Sigmoid colon (tissue), 7 donors: ENCODE results near the gene CDH1. TPM values are rescaled to one million over a fixed set of nuclear protein-coding genes. Genes with fewer than 3 reads are reported as not detected.

Source experiments
- DNase-seq: peaks from one replicate; pipeline ENCODE4 v3.0.0-alpha.2; 2019
- H3K27ac ChIP-seq, 4 donors: fragments of 200-600 bp; sonication (generic); one replicate each; pipeline ENCODE4 v1.5.1; 2016 to 2019; ENCODE audit warnings: mild to moderate bottlenecking in 1 of 4
- H3K27me3 ChIP-seq, 3 donors: fragments of 200-600 bp; sonication (generic); one replicate each; pipeline ENCODE4 v1.5.1; 2019; ENCODE audit warnings: mild to moderate bottlenecking in 1 of 3
- H3K36me3 ChIP-seq, 4 donors: fragments of 200-600 bp; sonication (generic); one replicate each; pipeline ENCODE4 v1.5.1; 2016 to 2019
- H3K4me1 ChIP-seq, 4 donors: fragments of 200-600 bp; sonication (generic); one replicate each; pipeline ENCODE4 v1.5.1; 2017 to 2019
- H3K4me3 ChIP-seq, 4 donors: fragments of 200-600 bp; sonication (generic); one replicate each; pipeline ENCODE4 v1.5.1; 2017 to 2019; ENCODE audit warnings: mild to moderate bottlenecking in 2 of 4, moderate library complexity in 1 of 4
- H3K9me3 ChIP-seq, 4 donors: fragments of 200-600 bp in 3 of 4; sonication (generic) in 3 of 4; one replicate each; pipeline versions ENCODE4 v1.5.1 to v1.6.1; 2013 to 2019
- EP300 ChIP-seq, 4 donors: sonication (generic); formaldehyde crosslinking; IDR thresholded peaks; one replicate each; pipeline ENCODE4 v1.6.1; 2017; ENCODE audit warnings: antibody characterized with exemption in 4 of 4
- POLR2A ChIP-seq, 2 donors: fragments of 450-650 bp; IDR thresholded peaks; one replicate each; pipeline ENCODE4 v1.6.1; 2016; ENCODE audit warnings: antibody characterized with exemption in 2 of 2, mild to moderate bottlenecking in 2 of 2, moderate library complexity in 2 of 2
- POLR2AphosphoS5 ChIP-seq, 4 donors: sonication (generic); formaldehyde crosslinking; IDR thresholded peaks; one replicate each; pipeline ENCODE4 v1.6.1; 2017; ENCODE audit warnings: antibody characterized with exemption in 4 of 4
- WGBS, 2 donors: extraction: QIAGEN DNeasy Blood & Tissue Kit; methylation state at CpG; one replicate each; pipeline ENCODE4 v1.1.7; 2013; 5-methylcytosine and 5-hydroxymethylcytosine counted together
- intact Hi-C: fragments of 100-400 bp; cut with DNase I; formaldehyde crosslinking; loops from one replicate; pipeline ENCODE4 v1.15.1; 2023
- polyA plus RNA-seq, 3 donors: library from polyadenylated mRNA; stranded (reverse); fragments of 200-250 nt; gene quantifications; one replicate each; pipeline ENCODE4 v1.2.3, GENCODE V29; 2013
- total RNA-seq, 4 donors: library from RNA; depleted of rRNA; stranded (reverse); fragments of >200 nt; gene quantifications; one replicate each; pipeline ENCODE4 v1.1.0, GENCODE V29; 2016
- TF ChIP-seq, protein P1 (sequence below), 4 experiments: fragments of 450-650 bp in 3 of 4; fragments of 200-600 bp in 1 of 4; IDR thresholded peaks; one replicate each; pipeline ENCODE4 v1.5.1; 2016 to 2019; ENCODE audit warnings: antibody characterized with exemption in 4 of 4, mild to moderate bottlenecking in 3 of 4, moderate library complexity in 2 of 4
- donor health status: healthy with polysubstance abuse.
- donor health status: Bipolar disorder and iron deficiency.
- donor health status: healthy.

Gene CDH1
- total and polyA plus RNA-seq, 7 donors: 0.14 to 163 (median 15.4) TPM; not detected in 1

DNA sequence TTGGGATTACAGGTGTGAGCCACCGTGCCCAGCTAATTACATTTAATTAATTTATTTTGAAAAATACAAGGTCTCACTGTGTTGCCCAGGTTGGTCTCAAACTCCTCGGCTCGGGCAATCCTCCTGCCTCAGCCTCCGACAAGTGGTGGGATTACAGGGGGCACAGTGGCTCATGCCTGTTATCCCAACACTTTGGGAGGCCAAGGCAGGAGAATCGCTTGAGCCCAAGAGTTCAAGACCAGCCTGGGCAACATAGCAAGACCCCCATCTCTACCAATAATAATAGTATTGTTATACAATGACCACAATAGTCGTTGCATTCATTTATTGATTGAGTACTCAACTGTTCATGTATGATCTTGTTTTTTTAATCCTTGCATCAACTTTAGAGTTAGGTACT is 22.0 kb downstream of the CDH1 start:
- no peak for TF ChIP-seq POLR2AphosphoS5 (IDR thresholded peaks at IDR 0.05)
- TF ChIP-seq EP300 (IDR thresholded peaks at IDR 0.05): no peak
- TF ChIP-seq POLR2A (IDR thresholded peaks at IDR 0.05): no peak
- TF ChIP-seq, protein P1, sequence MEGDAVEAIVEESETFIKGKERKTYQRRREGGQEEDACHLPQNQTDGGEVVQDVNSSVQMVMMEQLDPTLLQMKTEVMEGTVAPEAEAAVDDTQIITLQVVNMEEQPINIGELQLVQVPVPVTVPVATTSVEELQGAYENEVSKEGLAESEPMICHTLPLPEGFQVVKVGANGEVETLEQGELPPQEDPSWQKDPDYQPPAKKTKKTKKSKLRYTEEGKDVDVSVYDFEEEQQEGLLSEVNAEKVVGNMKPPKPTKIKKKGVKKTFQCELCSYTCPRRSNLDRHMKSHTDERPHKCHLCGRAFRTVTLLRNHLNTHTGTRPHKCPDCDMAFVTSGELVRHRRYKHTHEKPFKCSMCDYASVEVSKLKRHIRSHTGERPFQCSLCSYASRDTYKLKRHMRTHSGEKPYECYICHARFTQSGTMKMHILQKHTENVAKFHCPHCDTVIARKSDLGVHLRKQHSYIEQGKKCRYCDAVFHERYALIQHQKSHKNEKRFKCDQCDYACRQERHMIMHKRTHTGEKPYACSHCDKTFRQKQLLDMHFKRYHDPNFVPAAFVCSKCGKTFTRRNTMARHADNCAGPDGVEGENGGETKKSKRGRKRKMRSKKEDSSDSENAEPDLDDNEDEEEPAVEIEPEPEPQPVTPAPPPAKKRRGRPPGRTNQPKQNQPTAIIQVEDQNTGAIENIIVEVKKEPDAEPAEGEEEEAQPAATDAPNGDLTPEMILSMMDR (IDR thresholded peaks at IDR 0.05): no peak
- no peaks in the 10 kb centered on the region for H3K27me3 ChIP-seq
- H3K9me3 ChIP-seq: no peaks in the 10 kb centered on the region
- intact Hi-C loops: no loop called here
- H3K36me3 ChIP-seq: no peaks in the 10 kb centered on the region
- H3K4me3 ChIP-seq: no peak overlapping the region
- H3K27ac ChIP-seq: no peak overlapping the region
- no peaks in the 10 kb centered on the region for H3K4me1 ChIP-seq
- WGBS, 2 donors: 92 to 96% methylated on average over 6 of the region's 6 CpGs
- DNase-seq: no peak

DNA sequence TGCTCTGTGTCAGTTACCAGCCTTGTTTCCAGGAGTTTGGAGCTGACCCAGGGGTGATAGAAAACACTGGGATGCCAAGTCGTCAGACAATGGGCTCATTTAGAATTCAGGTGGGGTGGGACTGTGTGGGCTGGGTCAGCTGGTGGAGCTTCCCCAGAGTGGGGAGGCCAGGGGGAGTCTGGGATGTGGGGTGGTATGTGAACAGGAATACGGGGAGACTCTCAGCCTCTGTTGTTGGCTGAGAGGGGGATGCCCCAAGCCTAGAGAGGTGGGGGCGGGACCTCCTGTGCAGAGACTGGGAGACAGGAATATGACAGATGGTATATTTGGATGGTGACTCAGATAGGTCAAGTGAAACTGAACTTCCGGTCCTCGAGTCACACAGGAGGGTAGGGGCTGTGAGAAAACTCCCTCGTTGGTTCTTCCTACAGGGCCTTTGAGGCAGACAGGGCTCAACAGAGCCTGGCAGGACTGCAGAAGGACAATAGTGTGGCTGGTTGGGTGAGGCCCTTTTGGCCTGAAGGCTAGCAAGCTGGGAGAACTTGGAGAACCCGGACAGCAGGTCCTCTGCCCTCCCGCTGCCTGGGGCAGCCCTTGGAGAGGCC is 23.7 kb downstream of the CDH1 start:
- WGBS, 2 donors: 50 to 65% methylated on average over 8 of the region's 8 CpGs
- H3K9me3 ChIP-seq: no peaks in the 10 kb centered on the region
- no peak overlapping the region for H3K4me3 ChIP-seq
- no peaks in the 10 kb centered on the region for H3K36me3 ChIP-seq
- H3K27ac ChIP-seq: no peak overlapping the region
- H3K4me1 ChIP-seq: no peaks in the 10 kb centered on the region
- TF ChIP-seq POLR2AphosphoS5 (IDR thresholded peaks at IDR 0.05) (no peak), EP300 (IDR thresholded peaks at IDR 0.05) (no peak), POLR2A (IDR thresholded peaks at IDR 0.05) (no peak)
- TF ChIP-seq, protein P1 (IDR thresholded peaks at IDR 0.05): no peak
- no peaks in the 10 kb centered on the region for H3K27me3 ChIP-seq
- intact Hi-C loops: no loop called here
- no peak for DNase-seq

DNA sequence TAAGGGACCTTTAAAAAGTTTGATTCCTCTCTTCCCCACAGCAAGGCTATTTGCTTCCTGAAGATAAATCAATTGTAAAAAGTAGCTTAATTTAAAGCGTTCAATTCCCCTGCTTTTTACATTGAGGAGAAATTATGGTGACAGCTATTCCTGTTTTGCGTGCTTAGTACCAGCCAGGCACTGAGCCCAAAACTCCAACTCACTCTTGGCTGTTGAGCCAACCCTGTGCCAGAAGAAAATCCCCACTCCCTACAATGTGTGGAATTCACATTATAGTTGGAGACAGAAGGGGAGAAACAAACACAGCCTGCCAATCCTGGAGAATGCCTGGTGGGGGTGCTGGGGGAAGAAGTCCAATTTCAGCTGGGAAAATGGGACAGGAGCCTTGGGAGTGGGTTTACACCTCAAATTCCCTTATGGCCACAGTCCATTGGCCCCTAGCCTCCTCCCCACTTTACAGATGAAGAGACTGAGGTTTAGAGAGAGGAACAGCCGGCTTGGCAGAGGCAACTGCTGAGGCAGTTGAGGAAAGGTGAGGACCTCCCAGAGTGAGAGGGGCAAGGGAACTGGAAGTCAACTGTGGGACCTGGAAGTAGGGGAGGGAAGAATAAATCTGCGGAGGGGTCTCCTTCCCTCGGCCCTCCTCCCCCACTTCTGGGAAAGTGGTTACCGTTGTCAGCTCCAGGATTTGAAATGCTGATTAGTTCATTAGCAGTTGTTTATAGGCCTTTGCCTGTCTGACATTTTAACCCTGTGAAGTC is 26.1 kb downstream of the CDH1 start:
- 66 to 77% methylated on average over 6 of the region's 6 CpGs for WGBS, 2 donors
- no peaks in the 10 kb centered on the region for H3K9me3 ChIP-seq
- no peaks in the 10 kb centered on the region for H3K4me1 ChIP-seq
- H3K36me3 ChIP-seq: no peaks in the 10 kb centered on the region
- no peaks in the 10 kb centered on the region for H3K27me3 ChIP-seq
- no peak for TF ChIP-seq POLR2AphosphoS5 (IDR thresholded peaks at IDR 0.05)
- no peak for TF ChIP-seq EP300 (IDR thresholded peaks at IDR 0.05)
- TF ChIP-seq, protein P1 (IDR thresholded peaks at IDR 0.05): no peak
- TF ChIP-seq POLR2A (IDR thresholded peaks at IDR 0.05): no peak
- H3K27ac ChIP-seq: no peak overlapping the region
- no peak overlapping the region for H3K4me3 ChIP-seq
- intact Hi-C loops: no loop called here
- no peak for DNase-seq

DNA sequence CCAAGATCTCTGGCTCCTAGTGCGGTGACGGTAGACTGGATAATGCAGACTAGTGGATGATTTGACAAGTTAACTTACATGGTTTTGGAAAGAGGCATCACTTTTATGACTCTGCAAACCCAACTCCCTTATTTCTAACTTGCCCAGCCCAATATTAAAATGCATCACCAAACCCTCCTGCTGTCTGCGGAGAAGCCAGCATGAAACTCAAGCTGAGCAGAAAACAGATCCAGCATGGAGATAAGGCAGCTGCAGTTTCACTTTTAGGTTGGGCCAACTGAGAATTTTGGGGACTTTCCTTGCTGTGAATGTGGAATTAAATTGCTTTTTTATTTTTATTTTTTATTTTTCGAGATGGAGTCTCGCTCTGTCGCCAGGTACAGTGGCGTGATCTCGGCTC is 27.8 kb downstream of the CDH1 start:
- no peaks in the 10 kb centered on the region for H3K27me3 ChIP-seq
- no peaks in the 10 kb centered on the region for H3K4me1 ChIP-seq
- H3K4me3 ChIP-seq: no peak overlapping the region
- H3K9me3 ChIP-seq: no peaks in the 10 kb centered on the region
- intact Hi-C loops: no loop called here
- no peak for TF ChIP-seq EP300 (IDR thresholded peaks at IDR 0.05)
- TF ChIP-seq, protein P1 (IDR thresholded peaks at IDR 0.05): no peak
- no peak for TF ChIP-seq POLR2A (IDR thresholded peaks at IDR 0.05)
- no peak for TF ChIP-seq POLR2AphosphoS5 (IDR thresholded peaks at IDR 0.05)
- no peaks in the 10 kb centered on the region for H3K36me3 ChIP-seq
- H3K27ac ChIP-seq: no peak overlapping the region
- WGBS, 2 donors: 82 to 86% methylated on average over 8 of the region's 8 CpGs
- no peak for DNase-seq
